T-helper 2 cell treated with Interferon-gamma antibody and Interleukin-4, amounts not matched to agents 5 μg/mL and 100 μg/mL, for 36 hours (primary cell): Measurements from ENCODE around the gene SPATS2.
"Not testable (repeated sequence)": the region's sequence is repeated elsewhere in the genome, so short reads cannot be mapped to it uniquely, and the experiment has no call there.

Experiments
- DNase-seq: peaks from one replicate; pipeline ENCODE4 v3.0.0; 2021; ENCODE audit warnings: low spot score
- H3K27ac Mint-ChIP-seq: one replicate; pipeline ENCODE4 v1.8.0; 2021; ENCODE audit warnings: mild to moderate bottlenecking, mixed read lengths
- H3K27me3 Mint-ChIP-seq: one replicate; pipeline ENCODE4 v1.8.0; 2021; ENCODE audit warnings: low read depth, mixed read lengths
- H3K36me3 Mint-ChIP-seq: one replicate; pipeline ENCODE4 v1.8.0; 2021; ENCODE audit warnings: low read depth, mixed read lengths
- H3K4me1 Mint-ChIP-seq: one replicate; pipeline ENCODE4 v1.8.0; 2021; ENCODE audit warnings: low read depth, mixed read lengths
- H3K4me3 Mint-ChIP-seq: one replicate; pipeline ENCODE4 v1.8.0; 2022; ENCODE audit warnings: mild to moderate bottlenecking, moderate library complexity, mixed read lengths
- H3K9me3 Mint-ChIP-seq: one replicate; pipeline ENCODE4 v1.8.0; 2021; ENCODE audit warnings: mixed read lengths

Gene SPATS2

DNA sequence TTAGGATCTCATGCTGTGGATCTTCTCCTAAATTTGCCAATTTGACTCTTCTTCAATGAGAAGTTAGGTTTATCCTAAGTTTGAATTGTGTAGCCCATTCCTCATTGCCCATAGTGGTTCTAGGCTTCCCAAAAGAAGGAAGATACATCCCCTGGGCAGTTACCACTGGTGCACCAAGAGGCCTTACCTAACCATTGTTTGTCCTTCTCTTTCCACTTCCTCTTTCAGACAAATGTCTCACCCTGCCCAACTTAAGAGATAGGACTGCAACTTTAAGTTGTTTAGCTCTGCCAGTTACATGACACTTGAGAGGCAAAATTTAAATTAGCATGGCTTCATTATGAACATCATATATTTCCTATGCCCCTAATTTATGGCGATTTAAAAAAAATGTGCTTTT, 162.2 kb downstream of the SPATS2 start:
- no peaks in the 10 kb centered on the region for H3K4me1 Mint-ChIP-seq
- H3K9me3 Mint-ChIP-seq: no peaks in the 10 kb centered on the region
- H3K27me3 Mint-ChIP-seq: peaks cover 1% of the 10 kb centered on the region
- no peak for DNase-seq
- H3K36me3 Mint-ChIP-seq: peaks cover 9% of the 10 kb centered on the region
- no peak overlapping the region for H3K27ac Mint-ChIP-seq
- no peak overlapping the region for H3K4me3 Mint-ChIP-seq

DNA sequence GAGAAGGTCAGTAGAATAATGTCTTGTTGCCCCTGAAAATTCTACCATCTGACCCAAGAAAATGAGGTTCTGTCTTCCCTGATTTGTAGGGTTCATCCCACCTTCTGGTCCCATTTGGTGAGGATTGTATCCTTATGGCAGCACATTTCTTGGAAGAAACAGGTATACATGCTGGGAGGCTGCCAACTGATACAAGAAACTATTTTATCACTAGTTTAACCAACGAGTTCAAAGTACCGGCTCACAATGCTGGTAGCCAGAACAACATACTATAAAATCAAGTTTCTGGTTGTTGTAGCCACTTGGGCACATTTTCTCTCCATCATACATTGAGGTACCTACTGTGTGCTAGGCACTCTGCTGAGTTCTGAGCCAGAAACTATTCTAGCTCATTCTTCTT, 164.5 kb downstream of the SPATS2 start:
- peaks cover 20% of the 10 kb centered on the region for H3K27me3 Mint-ChIP-seq
- H3K9me3 Mint-ChIP-seq: no peaks in the 10 kb centered on the region
- H3K27ac Mint-ChIP-seq: no peak overlapping the region
- DNase-seq: no peak
- H3K36me3 Mint-ChIP-seq: no peaks in the 10 kb centered on the region
- no peak overlapping the region for H3K4me3 Mint-ChIP-seq
- H3K4me1 Mint-ChIP-seq: no peaks in the 10 kb centered on the region

DNA sequence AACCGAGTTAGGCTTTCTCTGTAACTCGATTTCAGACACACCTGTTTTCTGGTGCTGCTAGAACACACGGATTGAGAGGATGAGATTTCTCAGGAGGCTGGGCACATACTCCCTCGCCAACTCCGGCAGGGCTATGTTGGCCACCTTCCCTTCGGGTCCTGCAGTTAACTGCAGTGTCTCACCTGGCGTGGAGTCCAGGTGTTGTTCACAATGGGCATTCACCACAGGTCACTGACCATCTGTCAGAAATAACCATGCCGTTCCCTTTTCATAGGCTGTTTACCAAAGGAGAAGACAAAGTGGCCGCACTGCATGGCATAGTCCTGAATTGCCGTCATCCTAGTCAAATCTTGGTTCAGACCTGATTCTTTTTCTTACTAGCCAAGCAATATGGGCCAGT, 166.1 kb downstream of the SPATS2 start:
- peaks cover 34% of the 10 kb centered on the region for H3K27me3 Mint-ChIP-seq
- H3K4me1 Mint-ChIP-seq: peaks cover 3% of the 10 kb centered on the region
- H3K36me3 Mint-ChIP-seq: no peaks in the 10 kb centered on the region
- no peaks in the 10 kb centered on the region for H3K9me3 Mint-ChIP-seq
- no peak overlapping the region for H3K4me3 Mint-ChIP-seq
- no peak overlapping the region for H3K27ac Mint-ChIP-seq
- DNase-seq: no peak

DNA sequence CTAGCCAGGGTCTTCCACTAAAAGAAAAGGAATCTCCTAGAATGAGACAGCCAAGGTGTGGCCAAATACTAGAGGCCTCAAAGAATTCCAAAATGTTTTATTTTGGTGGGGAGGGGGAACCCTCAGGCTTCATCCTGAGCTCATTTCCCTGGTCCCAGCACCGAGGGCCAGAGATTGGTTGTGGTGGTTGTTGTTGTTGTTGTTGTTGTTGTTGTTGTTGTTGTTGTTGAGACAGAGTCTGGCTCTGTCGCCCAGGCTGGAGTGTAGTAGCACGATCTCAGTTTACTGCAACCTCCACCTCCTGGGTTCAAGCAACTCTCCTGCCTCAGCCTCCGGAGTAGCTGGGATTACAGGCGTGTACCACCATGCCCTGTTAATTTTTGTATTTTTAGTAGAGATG, 166.9 kb downstream of the SPATS2 start:
- H3K36me3 Mint-ChIP-seq, DNase-seq, H3K27ac Mint-ChIP-seq, H3K9me3 Mint-ChIP-seq, H3K4me3 Mint-ChIP-seq, H3K4me1 Mint-ChIP-seq: not testable (repeated sequence)
- peaks cover 34% of the 10 kb centered on the region for H3K27me3 Mint-ChIP-seq

DNA sequence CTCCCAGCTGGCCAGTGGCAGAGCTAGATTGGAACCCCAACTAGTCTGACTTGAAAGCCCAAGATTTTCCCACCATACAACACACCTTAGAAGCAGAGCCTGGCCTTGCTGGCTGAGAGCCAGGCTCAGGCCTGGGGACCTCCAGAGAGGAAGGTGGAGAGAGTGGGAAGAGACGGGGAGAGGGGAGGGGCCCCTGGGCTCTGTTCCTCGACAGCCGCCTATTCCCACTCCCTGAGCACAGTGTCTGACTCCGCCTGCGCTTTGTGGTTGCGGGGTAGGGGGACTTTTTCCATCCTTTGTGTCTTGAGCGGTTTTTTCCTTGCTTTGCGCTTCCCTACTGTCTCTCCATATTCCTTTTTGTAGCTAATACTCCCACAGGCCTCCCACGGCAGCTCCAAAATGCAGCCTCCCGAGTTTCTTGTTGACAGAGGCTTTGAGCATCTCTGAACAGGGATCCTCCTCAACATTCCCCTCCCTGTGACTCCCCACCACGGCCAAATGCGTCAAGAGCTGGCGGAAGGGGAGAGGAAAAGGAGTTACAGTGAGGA, 167.5 kb downstream of the SPATS2 start:
- Mint-ChIP-seq H3K27me3 (peaks cover 38% of the 10 kb centered on the region), H3K4me1 (peaks cover 6% of the 10 kb centered on the region), H3K9me3 (no peaks in the 10 kb centered on the region), H3K36me3 (no peaks in the 10 kb centered on the region), H3K27ac (no peak overlapping the region), H3K4me3 (no peak overlapping the region)
- DNase-seq: no peak

DNA sequence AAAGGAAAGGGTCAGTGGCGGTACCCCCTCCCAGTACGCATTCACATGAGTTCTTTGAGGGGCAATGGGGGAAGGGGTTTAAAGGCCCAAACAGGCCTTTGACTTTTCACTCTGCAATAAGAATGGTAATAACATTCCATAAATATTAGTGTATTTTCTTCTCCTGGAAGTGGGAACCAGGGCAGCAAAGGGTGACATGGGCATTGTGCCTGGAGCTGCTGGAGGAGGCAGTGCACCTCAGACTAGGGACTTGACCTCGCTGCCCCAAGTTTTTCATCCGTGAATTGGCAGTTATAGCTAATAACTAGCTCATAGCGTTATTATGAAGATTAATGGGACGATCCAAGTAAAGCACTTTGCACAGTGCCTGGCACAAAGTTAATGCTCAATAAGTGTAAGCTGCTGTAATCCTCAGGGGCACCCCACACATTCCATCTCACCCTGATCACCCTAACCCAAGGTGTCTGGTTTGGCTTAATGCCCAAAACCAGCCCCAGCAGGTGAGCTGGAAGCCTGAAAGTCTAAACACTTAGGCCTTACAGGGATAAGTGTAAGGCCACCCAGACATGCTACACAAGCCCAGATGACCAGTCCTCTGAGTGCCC, 168.8 kb downstream of the SPATS2 start:
- no peak for DNase-seq
- H3K4me3 Mint-ChIP-seq: no peak overlapping the region
- H3K36me3 Mint-ChIP-seq: no peaks in the 10 kb centered on the region
- H3K27me3 Mint-ChIP-seq: peaks cover 49% of the 10 kb centered on the region
- no peak overlapping the region for H3K27ac Mint-ChIP-seq
- H3K4me1 Mint-ChIP-seq: peaks cover 11% of the 10 kb centered on the region
- no peaks in the 10 kb centered on the region for H3K9me3 Mint-ChIP-seq

DNA sequence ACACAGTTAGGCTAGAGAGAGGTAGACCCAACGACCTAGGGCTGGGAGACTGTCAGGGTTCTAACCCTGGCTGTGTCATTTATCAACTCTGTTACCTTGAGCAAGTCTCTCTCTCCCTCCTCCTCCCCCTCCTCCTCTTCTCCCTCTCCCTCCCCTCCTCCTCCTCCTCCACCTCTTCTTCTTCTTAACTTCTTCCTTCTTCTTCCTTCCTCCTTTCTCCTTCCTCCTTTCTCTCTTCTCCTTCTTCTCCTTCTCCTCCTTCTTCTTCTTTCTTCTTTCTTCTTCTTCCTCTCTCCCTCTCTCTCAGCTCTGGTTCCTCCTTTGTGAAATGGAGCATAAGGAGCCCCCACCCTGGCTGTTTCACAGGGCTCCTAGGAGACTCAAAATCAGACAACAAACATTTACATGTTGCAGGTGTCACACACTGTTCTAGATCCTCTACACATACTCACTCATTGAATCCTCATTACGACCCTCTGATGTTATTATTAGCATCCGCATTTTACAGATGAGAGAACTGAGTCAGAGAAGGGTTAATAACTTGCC, 169.3 kb downstream of the SPATS2 start:
- no peak for DNase-seq
- H3K27ac Mint-ChIP-seq: no peak overlapping the region
- H3K9me3 Mint-ChIP-seq: no peaks in the 10 kb centered on the region
- H3K4me3 Mint-ChIP-seq: no peak overlapping the region
- H3K4me1 Mint-ChIP-seq: peaks cover 15% of the 10 kb centered on the region
- H3K36me3 Mint-ChIP-seq: no peaks in the 10 kb centered on the region
- H3K27me3 Mint-ChIP-seq: peaks cover 55% of the 10 kb centered on the region

DNA sequence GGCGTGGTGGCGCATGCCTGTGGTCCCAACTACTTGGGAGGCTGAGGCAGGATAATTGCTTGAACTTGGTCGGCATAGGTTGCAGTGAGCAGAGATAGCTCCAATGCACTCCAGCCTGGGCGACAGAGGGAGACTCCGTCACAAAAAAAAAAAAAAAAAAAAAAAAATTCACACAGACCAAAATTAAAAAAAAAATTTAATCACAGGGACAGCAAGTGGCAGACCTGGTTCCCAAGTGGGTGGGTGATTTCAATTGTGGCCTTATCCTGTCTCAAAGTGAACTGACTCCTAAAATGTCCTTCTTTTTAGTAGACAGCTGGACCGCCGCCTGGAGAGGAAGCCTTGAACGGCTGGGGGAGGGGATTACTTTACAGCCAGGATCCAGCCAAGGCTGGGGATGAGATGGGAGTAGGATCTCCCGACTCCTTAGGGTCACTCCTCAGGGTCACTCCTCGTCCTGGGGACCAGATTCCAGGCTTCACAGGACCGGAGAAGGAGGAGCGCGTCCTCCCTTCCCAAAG, 170.0 kb downstream of the SPATS2 start:
- DNase-seq: no peak
- no peaks in the 10 kb centered on the region for H3K36me3 Mint-ChIP-seq
- no peak overlapping the region for H3K27ac Mint-ChIP-seq
- no peaks in the 10 kb centered on the region for H3K9me3 Mint-ChIP-seq
- H3K4me1 Mint-ChIP-seq: peaks cover 15% of the 10 kb centered on the region
- peak overlapping the region; percentile 77 for H3K4me3 Mint-ChIP-seq
- peaks cover 55% of the 10 kb centered on the region for H3K27me3 Mint-ChIP-seq

DNA sequence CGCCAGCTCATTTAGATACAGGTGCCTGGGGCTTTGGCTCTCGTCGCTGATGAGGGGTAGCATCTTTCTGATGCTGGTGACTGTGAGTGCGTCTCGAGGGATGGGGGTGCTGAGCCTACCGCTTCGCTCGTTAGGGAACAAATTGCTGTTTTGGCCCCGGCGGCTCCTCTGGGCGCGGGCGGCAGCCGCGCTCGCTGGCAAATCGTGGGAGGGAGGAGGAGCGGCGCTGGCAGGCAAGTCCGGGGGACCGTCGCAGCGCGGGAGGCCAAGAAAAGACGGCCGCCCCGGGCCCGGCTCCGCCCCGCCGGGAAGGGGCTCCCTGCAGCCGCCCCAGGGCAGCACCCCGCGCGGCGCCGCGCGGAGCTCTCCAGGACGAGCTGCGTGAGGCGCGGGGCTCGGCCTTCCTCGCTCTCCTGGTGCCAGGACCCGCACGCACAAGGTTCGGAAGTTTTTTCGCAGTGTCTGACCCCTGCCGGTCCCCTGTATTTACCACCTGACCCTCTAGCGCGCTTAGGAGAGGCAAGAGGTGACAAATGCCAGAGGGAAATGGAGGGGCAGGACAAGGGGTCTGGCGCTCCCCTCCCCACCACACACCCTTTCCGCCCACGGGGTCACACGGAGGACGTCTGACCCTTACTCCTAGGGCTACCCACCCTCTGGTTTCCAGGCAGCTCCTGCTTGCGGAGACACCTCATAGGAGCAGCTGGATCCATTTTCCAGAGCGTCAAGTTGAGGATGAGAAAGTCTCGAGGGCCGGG, 170.7 kb downstream of the SPATS2 start:
- DNase-seq: peak; percentile 39
- H3K36me3 Mint-ChIP-seq: no peaks in the 10 kb centered on the region
- peak overlapping the region; percentile 77 for H3K4me3 Mint-ChIP-seq
- H3K9me3 Mint-ChIP-seq: no peaks in the 10 kb centered on the region
- H3K4me1 Mint-ChIP-seq: peaks cover 15% of the 10 kb centered on the region
- no peak overlapping the region for H3K27ac Mint-ChIP-seq
- peaks cover 57% of the 10 kb centered on the region for H3K27me3 Mint-ChIP-seq

DNA sequence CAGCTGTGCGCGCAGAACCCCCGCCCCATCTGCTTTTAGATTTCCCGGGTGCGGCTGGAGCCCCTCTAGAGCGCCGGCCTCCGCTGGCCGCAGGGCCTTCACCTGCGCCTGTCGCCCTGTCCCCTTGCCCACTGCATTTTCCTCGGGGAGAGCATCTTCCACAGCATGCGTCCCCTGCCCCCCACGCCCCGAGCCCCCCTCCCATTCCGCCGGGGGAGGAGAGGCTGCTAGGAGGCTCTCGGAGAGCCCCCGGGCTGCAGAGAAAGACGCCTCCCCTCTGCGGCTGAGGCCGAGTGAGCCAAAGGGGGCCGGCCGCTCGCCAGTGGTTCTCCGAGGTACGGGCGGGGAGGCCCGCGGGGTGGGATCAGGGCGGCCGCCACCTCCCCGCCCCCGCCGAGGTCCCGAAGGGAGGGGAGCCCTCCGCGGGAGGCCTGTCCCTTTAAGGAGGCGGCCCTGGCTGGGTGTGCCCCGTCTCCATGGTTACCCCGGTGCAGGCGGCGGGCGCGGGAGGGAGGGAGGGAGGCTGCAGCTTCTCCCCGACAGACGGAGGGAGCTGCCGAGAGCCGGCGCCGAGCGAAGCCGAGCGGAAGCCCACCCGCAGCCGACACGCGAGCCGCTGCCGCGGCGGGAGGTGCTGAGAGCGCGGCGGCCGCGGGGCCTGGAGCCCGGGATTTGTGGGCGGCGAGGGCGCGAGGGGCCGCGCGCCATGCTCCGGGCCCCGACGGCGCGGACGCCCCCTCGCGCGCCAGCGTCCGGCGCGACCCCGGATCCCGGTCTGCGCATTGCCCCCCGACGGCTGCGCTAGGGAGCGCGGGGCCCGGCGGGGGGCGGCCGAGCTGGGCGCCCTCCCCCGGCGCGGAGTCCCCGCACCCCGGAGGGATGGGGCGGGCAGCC, 171.5 kb downstream of the SPATS2 start, which contains the start of gene KCNH3:
TSS of gene KCNH3 (plus strand) at position 521 of the 894 bp plus-strand sequence. CDS start 387 bp downstream, outside the sequence.
- peaks cover 18% of the 10 kb centered on the region for H3K4me1 Mint-ChIP-seq
- no peaks in the 10 kb centered on the region for H3K9me3 Mint-ChIP-seq
- peak; percentile 75 for DNase-seq
- no peak within 1 kb of the TSS for H3K27ac Mint-ChIP-seq
- peaks cover 62% of the 10 kb centered on the region for H3K27me3 Mint-ChIP-seq
- peak within 1 kb of the TSS; percentile 77 for H3K4me3 Mint-ChIP-seq
- no peaks in the 10 kb centered on the region for H3K36me3 Mint-ChIP-seq

DNA sequence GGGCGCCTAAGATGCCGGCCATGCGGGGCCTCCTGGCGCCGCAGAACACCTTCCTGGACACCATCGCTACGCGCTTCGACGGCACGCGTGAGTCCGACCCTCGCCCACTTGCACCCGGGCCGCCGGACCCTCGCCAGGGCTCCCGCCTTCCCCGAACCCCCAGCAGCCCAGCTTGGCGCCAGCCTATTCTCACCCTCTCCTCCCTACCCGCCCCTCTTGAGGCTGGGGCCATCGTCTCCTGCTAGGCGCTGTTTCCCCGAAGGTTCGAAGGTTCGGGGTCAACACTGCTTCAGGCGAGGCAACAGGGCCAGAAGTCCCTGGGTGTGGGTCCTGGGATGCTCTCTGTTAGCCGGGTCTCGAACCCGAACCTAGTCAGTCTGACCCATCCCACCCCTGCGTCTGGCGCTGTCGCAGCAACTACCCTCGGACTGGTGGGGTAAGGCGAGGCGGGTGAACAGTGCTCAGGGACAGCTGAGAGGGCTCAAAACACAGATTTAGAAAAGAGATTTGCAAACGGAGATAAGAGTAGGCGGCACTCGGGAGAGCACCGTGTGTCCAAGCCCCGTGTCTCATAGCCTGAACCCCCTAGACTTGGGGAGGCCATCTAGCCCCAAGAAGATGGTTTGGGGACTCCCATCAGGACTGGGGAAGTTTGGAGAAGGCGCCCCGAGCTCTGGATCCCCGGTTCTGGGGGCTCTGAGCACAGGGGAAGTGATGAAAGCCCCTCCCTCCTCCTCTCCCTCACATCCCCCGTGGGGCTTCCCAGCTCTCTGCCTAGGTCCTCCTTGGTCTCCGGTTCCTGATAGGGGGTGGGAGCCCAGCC, 172.4 kb downstream of the SPATS2 start:
- Mint-ChIP-seq H3K4me3 (peak overlapping the region; percentile 76), H3K9me3 (no peaks in the 10 kb centered on the region), H3K36me3 (no peaks in the 10 kb centered on the region), H3K27me3 (peaks cover 63% of the 10 kb centered on the region), H3K4me1 (peaks cover 18% of the 10 kb centered on the region), H3K27ac (no peak overlapping the region)
- DNase-seq: no peak

DNA sequence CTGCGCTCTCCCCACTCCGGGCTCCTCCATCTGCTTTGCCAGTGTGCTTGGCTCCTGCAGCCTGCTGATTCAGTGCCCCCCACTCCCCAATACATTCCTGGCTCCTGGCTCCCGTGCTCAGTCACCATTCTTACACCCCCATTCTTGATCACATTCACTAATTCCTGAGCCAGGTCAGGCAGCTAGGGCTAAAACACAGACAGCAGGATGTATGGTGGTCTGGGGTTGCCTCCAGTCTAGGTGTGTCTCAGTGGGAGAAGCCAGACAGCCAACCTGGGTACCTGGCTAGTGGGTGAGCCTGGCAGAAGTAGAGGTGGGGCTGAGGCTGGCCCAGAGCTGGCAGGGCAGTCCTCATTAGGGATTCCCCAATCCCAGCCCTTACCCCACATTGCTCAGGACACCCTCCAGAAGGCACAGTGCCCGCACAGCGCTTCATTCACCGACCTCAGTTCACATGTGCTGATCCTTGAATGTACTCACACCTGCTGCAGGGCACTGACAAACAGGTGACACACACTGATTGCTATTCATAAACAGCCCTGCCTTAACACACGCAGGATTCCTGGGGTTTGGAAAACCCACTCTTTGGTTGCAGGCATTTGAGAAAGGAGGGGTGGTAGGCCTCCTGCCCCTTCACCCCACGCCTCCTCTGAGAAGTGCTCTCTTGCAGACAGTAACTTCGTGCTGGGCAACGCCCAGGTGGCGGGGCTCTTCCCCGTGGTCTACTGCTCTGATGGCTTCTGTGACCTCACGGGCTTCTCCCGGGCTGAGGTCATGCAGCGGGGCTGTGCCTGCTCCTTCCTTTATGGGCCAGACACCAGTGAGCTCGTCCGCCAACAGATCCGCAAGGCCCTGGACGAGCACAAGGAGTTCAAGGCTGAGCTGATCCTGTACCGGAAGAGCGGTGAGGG, 173.2 kb downstream of the SPATS2 start:
- no peak for DNase-seq
- H3K4me3 Mint-ChIP-seq: peak overlapping the region; percentile 76
- no peak overlapping the region for H3K27ac Mint-ChIP-seq
- H3K36me3 Mint-ChIP-seq: no peaks in the 10 kb centered on the region
- H3K4me1 Mint-ChIP-seq: peaks cover 22% of the 10 kb centered on the region
- H3K9me3 Mint-ChIP-seq: no peaks in the 10 kb centered on the region
- H3K27me3 Mint-ChIP-seq: peaks cover 63% of the 10 kb centered on the region
